ENCODE results near the gene RTTN. TPM values are rescaled to one million over a fixed set of nuclear protein-coding genes. Genes with fewer than 3 reads are reported as not detected.

The RTTN gene
- polyA plus RNA-seq, 3 donors = 0.22 to 2.7 (median 0.25) TPM

DNA sequence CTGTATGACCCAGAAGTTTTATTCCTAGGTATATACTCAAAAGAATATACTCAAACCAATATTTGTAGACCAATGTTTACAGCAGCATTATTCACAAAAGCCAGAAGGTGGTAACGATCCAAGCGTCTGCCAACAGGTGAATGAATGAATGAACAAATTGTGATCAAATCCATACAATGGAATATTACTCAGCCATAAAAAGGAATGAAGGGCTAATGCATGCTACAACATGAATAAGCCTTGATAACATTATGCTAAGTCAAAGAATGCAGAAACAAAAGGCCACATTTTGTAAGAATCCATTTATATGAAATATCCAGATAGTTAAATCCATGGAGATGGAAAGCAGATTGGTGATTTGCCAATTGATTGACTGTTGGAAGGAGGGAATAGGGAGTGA lies 252.3 kb downstream of the RTTN start:
- Mint-ChIP-seq H3K36me3 (peaks cover 0 to 1% of the 10 kb centered on the region in 2 donors), H3K9me3 (peaks cover 0 to 2% (median 0%) of the 10 kb centered on the region in 7 donors)
- no CpG with 5 or more reads among the region's 2 CpGs for WGBS (ENCODE audit: insufficient coverage)

More for the DNA sequence above, 252.3 kb downstream of the RTTN start:
- Histone ChIP-seq H3K9ac (ENCODE audit: insufficient read depth, low read length, poor library complexity, severe bottlenecking) (no peak overlapping the region), H3K4me1 (ENCODE audit: control insufficient read depth in 1 of 2, insufficient read depth in 2 of 2, low read length in 2 of 2) (peaks cover 35 to 39% of the 10 kb centered on the region in 2 donors), H3K27me3 (ENCODE audit: control insufficient read depth in 2 of 2, insufficient read depth in 2 of 2, low read length in 2 of 2) (no peaks in the 10 kb centered on the region), H3K79me2 (ENCODE audit: insufficient read depth, low read length) (no peaks in the 10 kb centered on the region), H3K4me3 (replicated peaks in 1 of 3; ENCODE audit: low read depth in 2 of 3, low read length in 3 of 3) (no peak overlapping the region), H4K20me1 (ENCODE audit: insufficient read depth, low read length) (no peaks in the 10 kb centered on the region), H3K9me3 (replicated peaks in 1 of 2; ENCODE audit: control insufficient read depth in 1 of 2, insufficient read depth in 1 of 2, low read length in 2 of 2) (no peaks in the 10 kb centered on the region), H3K36me3 (replicated peaks in 1 of 2; ENCODE audit: control insufficient read depth in 1 of 2, insufficient read depth in 2 of 2, low read length in 2 of 2) (no peaks in the 10 kb centered on the region), H2AFZ (ENCODE audit: insufficient read depth, low read depth, low read length, poor library complexity, severe bottlenecking) (no peak overlapping the region), H3K4me2 (replicated peaks; ENCODE audit: extremely low read depth, low read length, poor library complexity, severe bottlenecking) (no peak overlapping the region), H3K27ac (ENCODE audit: low read depth in 1 of 2, low read length in 2 of 2) (no peak overlapping the region)
- no peaks in the 10 kb centered on the region for H3K27me3 Mint-ChIP-seq (ENCODE audit: low read depth in 3 of 3)
- TF ChIP-seq CTCF (IDR thresholded peaks at IDR 0.05) = no peak
- DNase-seq = no peak
- intact Hi-C loops (cut with micrococcal nuclease) = no loop called here
- no peak overlapping the region for H3K4me3 Mint-ChIP-seq
- peaks cover 2% of the 10 kb centered on the region for H3K4me1 Mint-ChIP-seq
- no peak overlapping the region for H3K27ac Mint-ChIP-seq

Other genes starting within 250 kb of the RTTN start
- gene SOCS6, start 83.4 kb upstream of the RTTN start, polyA plus RNA-seq = 1 to 10 TPM; 4.8 to 6.1 (median 4.8) TPM

Measured in CD14-positive monocyte (primary cell).